Ishikawa (cell line): Measurements from ENCODE around the gene CCDC169.

Experiments used
- CEBPB ChIP-seq: IDR thresholded peaks from 2 replicates; pipeline ENCODE4 v1.6.1; 2012
- CREB1 ChIP-seq: IDR thresholded peaks from 2 replicates; pipeline ENCODE4 v1.6.1; 2012; ENCODE audit warnings: low read depth
- EGR1 ChIP-seq: IDR thresholded peaks from 2 replicates; pipeline ENCODE4 v1.6.1; 2012
- EP300 ChIP-seq: IDR thresholded peaks from 2 replicates; pipeline ENCODE4 v1.6.1; 2012; ENCODE audit warnings: borderline replicate concordance
- NFIC ChIP-seq: IDR thresholded peaks from 2 replicates; pipeline ENCODE4 v1.6.1; 2012
- RAD21 ChIP-seq: IDR thresholded peaks from 2 replicates; pipeline ENCODE4 v1.6.1; 2012; ENCODE audit warnings: low read depth
- REST ChIP-seq: IDR thresholded peaks from 2 replicates; pipeline ENCODE4 v1.6.1; 2012; ENCODE audit warnings: low read depth, mild to moderate bottlenecking
- TAF1 ChIP-seq: IDR thresholded peaks from 2 replicates; pipeline ENCODE4 v1.6.1; 2012; ENCODE audit warnings: low read depth, mild to moderate bottlenecking
- TCF12 ChIP-seq: IDR thresholded peaks from 2 replicates; pipeline ENCODE4 v1.6.1; 2012; ENCODE audit warnings: low read depth
- TEAD4 ChIP-seq: IDR thresholded peaks from 2 replicates; pipeline ENCODE4 v1.6.1; 2012
- USF1 ChIP-seq: IDR thresholded peaks from 2 replicates; pipeline ENCODE4 v1.6.1; 2012
- YY1 ChIP-seq: IDR thresholded peaks from 2 replicates; pipeline ENCODE4 v1.6.1; 2012; ENCODE audit warnings: low read depth

GRCh38 chr13:36193151-36193855, 104.3 kb downstream of the CCDC169 start:
- TF ChIP-seq YY1 (no peak), CEBPB (no peak), TEAD4 (no peak), CREB1 (no peak), EP300 (no peak), RAD21 (no peak), NFIC (no peak), REST (no peak), EGR1 (no peak), TAF1 (no peak), USF1 (no peak), TCF12 (no peak)
